ENCODE data around the gene MAP6D1. TPM values are rescaled to one million over a fixed set of nuclear protein-coding genes. Genes with fewer than 3 reads are reported as not detected.

Gene MAP6D1
- polyA plus RNA-seq (ENCODE audit: insufficient read depth in 1 of 5, insufficient read length in 5 of 5, low replicate concordance in 1 of 5): 1 to 10 TPM in 2 of 5 donors, under 1 TPM in 3; 0.47 to 4.1 (median 0.90) TPM
- long read RNA-seq, donor 1, partial matches to known transcripts: 0 of 1 reads
- long read RNA-seq, donor 1, other reads (novel, unspliced or antisense): 0 of 1 reads
- long read RNA-seq, donor 2: 0 reads
- long read RNA-seq, donor 3: 0 reads
- long read RNA-seq, donor 4: 0 reads
- long read RNA-seq, donor 5: 0 reads
- long read RNA-seq, donor 6, partial matches to known transcripts: 0 of 2 reads
- long read RNA-seq, donor 6, other reads (novel, unspliced or antisense): 0 of 2 reads
- long read RNA-seq, donor 7: 0 reads
- long read RNA-seq, donor 8: 0 reads

DNA sequence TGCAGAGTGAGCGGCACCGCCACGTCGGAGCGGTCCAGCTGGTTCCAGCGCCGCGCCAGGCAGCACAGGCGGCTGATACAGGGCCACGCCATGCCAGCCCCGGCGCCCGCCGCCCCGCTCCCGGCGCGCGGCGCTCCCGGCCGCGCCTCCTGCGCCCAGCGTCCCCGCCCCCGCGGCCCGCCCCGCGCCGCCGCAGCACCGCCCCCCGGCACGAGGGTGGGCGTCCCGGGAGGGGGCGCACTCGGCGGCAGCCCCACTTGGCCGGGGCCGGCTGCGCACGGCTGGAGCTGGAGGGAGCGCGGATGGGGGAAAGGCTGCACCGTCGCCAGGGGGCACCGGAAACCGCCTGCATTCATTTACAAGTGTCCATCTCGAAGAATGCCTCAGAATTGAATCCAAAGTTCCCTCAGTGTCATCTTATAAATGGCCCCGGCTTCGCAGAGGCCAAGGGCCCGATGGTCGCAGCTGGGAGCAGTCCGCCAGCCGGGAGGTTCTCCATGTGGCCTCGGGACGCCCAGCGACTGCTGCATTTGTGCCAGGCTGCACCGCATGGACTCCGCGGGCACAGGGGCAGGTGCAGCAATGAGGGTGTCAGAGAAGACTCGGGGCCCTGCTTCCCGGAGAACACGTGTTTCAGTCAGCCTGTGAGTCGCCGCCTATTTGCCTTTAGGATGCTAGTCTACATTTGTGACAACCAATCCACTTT is at the start of gene MAP6D1:
TSS of gene MAP6D1 (minus strand) at position 122 of the 706 bp plus-strand sequence. CDS start at position 92, 30 bp downstream.
- peak; percentile 25 to 34 for DNase-seq

- no peak for DNase-seq
These were observed 48.5 kb upstream of the MAP6D1 start for GRCh38 chr3:183873914-183874313.

GRCh38 chr3:183871541-183871940 is 46.2 kb upstream of the MAP6D1 start:
- DNase-seq: no peak

GRCh38 chr3:183870563-183870962 is 45.2 kb upstream of the MAP6D1 start:
- no peak for DNase-seq

DNA sequence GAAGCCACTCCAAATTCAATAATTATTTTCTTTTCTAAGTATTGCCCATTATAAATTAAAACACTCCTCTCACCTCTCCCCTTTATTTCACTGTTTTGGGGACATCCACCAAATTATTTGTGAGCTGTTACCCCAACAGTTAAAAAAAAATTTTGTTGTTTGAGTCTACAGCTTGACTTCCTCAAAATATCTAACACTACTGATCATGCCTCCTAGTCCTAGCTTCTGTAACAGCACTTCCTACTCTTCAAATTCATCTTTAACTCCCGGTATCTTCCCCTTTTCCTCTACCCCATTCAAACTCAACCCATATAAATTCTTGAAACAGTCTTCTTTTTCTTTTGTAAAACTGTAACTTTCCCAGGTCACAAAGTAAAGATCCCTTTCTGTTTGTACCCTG is 43.4 kb upstream of the MAP6D1 start:
- DNase-seq: no peak

DNA sequence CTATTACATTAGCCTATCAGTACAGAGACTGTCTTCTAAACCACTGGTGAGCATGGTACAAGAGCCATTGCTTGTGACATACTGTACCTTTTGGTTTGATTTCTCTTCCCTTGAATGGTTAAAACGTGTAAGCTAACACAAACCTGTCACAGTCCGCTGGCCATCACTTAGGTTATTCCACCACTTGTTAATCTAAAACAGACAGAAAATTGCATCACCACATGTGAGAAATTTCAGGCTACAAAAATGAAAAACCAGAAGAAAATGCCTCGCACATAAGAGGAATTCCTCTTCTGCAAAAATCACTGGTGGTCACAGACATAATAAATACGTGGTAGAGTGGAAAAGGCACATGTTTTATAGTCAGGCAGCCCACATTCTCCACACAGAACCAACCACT is 37.2 kb upstream of the MAP6D1 start:
- DNase-seq: no peak

GRCh38 chr3:183857863-183858262 is 32.5 kb upstream of the MAP6D1 start:
- DNase-seq: no peak

DNA sequence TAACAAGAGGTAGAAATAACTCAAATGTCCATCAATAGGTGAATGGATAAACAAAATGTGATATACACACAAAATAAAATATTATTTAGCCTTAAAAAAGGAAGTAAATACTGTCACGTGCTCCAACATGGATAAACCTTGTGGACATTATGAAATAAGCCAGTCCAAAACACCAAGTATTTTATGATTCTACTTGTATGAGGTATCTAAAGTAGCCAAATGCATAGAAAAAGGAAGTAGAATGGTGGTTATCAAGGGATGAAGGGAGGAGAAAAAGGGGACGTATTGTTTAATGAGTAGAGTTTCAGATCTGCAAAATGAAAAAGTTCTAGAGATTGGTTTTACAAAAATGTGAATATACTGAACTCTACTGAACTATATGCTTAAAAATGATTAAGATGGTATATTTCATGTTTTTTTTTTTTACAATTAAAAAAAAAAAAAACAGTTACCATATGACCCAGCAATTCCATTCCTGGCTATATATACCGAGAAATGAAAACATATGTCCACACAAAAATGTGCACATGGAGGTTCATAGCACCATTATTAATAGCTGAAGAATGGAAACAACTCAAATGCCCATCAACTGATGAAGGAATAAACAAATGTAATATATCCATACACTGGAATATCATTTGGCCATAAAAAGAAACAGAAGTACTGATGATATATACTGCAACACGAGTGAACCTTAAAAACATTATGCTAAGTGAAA is 29.1 kb upstream of the MAP6D1 start:
- DNase-seq: no peak

DNA sequence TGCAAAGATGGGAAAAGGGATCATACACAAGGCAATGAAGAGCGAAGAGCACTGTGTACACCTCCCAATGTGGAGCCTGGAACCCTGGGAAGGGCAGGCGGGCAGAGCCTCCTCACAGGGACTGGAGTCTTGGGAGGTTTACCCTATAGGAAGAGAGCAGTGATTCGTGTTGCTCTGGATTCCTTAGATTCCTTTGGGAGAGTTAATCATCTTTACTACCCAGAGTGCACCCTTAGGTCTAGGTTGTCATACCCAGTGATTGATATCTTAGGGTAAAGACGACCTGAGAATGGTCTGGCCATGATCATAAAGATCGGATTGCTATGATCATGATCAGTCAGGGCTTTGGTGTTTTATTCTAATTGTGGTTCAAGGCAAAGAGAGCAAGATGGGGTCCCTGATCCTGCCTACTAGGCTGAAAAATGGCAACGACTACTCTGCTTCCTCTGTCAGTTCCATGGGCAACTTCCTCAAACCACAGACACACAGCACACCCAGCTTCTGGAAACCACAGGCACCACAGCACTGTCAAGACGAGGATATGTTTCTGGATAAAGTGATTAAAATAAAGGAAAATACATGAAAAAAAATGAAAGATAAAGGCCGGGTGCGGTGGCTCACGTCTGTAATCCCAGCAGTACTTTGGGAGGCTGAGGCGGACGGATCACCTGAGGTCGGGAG is 20.4 kb upstream of the MAP6D1 start:
- DNase-seq: no peak

DNA sequence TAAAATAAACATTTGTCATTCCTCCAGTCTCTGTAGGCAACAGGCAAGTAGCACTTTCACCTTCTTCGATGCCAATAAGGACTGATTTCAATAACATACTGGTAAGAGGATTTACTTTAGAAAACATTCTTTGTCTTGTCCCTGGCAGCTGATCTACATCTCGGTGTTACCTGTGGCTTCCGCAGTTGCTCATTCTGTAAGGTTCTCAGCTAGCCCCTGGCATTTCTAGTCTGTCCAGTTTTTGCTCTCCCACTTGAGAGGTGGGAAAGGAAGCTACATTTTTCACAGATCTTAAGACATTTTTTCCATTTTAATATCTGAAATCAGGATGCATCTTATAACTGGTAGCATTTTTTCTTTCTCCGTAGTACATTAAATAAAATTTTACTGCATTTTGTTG is 19.7 kb upstream of the MAP6D1 start:
- DNase-seq: no peak

DNA sequence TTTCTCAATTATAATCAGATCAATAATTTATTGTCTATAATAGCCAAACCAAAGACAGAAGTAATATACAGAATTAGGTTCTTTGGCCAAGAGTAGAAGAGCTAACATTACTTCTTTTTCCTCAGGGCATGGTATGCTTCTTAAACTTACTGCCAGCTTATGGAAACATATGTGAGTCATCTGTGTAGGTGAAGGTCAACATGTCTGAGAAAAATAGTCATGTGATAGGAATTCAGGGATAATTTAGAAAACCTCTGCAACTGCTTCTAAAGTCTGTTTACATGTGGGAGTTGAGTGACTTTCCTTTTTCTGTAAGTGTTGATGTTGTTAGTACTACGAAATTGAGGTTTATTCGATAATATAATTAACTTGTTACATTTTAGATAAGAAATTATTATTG is 19.2 kb upstream of the MAP6D1 start:
- no peak for DNase-seq

- no peak for DNase-seq
These were observed 14.4 kb upstream of the MAP6D1 start for GRCh38 chr3:183839751-183840150.

GRCh38 chr3:183837894-183838293 is 12.5 kb upstream of the MAP6D1 start:
- no peak for DNase-seq

DNA sequence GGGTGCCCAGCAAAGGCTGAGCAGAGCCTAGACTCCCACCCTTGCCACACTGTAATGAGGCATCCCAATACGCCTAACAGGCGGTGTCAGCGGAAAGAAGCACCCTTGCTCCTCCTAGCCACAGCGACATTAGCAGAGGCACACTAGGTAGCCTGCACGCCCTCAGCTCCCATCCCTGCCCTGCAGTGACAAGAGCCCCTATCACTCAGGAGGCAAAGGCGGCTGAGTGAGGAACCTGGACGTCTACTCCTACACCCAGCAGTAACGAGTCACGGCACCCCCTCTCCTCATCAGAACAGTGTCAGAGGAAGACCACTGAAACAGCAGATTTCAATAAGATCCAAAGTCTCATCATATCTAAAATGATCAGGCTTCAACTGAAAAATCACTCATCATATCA is 12.0 kb upstream of the MAP6D1 start:
- no peak for DNase-seq

- no peak for DNase-seq
These were observed 8.1 kb upstream of the MAP6D1 start for GRCh38 chr3:183833516-183833915.

DNA sequence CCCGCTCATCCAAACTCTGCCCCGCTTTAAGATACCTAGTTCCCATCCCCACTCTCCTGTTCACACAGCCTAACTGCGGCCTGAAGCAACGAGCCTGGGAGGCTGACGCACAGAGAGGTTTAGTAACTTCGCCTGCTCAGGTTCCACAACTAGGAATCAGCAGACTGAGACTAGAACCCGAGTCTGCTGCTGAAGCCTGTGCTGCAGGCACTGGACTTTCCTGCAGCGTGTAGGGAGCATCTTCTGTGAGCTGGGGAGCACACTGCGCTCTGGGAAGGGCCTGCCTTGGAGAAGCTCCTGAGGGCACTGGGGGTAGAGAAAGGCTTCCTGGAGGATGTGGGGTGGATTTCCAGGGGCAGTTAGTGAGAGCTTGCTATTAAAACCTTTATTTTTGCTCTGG is 4.8 kb upstream of the MAP6D1 start:
- no peak for DNase-seq

DNA sequence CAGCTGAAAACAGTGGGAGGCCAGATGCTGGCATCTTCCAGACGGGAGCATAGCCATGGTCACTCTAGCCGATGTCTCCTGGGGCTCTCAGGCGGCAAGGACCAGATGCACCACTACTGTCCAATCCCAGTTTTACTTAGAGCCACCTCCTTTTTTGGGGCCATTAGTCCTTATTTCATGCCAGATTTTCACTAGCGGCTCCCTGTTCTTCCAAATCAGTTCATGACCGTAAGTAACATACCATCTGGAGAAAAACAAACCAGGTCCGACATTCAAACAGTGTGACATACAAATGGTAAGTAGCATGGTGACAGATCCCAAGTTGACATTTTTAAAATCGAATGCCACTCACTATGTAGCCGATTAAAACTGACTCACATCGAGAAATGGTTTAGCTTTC is 4.1 kb upstream of the MAP6D1 start:
- DNase-seq: no peak

- DNase-seq: no peak
These were observed 3.1 kb upstream of the MAP6D1 start for GRCh38 chr3:183828538-183828870.

DNA sequence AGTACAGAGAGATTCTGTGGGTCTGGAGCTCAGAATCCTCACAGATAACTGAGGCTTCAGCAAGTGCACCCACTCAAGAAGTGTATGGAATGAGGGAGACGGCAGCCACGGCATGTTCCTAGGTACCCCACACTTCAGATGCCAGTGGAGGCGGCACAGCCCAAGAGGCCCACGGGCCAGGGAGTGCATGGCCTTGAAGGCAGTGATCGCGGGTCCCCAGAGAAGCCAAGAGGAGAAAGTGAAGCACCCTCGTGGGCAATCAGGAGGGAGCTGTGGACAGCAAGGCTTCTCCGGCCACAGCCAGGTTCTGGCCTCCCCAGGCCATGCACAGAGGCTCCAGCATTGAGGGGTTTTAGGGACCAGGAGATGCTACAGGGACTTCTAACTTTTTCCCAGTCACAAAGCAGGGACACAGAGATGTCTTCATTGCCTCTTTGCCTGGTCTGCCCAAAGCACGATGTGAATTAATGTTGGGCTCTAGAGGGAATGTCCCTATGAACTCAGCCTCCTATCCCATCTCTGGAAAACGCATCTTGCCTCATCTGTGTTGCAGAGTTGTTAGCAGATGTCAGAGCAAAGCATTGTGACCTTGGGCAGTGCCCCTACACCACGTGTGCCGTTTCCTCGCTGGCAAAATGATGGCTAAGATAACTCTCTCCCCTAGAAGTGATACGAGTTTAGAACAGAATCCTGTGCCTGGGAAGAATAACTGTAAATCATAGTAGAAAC is 2.6 kb upstream of the MAP6D1 start:
- DNase-seq: no peak

DNA sequence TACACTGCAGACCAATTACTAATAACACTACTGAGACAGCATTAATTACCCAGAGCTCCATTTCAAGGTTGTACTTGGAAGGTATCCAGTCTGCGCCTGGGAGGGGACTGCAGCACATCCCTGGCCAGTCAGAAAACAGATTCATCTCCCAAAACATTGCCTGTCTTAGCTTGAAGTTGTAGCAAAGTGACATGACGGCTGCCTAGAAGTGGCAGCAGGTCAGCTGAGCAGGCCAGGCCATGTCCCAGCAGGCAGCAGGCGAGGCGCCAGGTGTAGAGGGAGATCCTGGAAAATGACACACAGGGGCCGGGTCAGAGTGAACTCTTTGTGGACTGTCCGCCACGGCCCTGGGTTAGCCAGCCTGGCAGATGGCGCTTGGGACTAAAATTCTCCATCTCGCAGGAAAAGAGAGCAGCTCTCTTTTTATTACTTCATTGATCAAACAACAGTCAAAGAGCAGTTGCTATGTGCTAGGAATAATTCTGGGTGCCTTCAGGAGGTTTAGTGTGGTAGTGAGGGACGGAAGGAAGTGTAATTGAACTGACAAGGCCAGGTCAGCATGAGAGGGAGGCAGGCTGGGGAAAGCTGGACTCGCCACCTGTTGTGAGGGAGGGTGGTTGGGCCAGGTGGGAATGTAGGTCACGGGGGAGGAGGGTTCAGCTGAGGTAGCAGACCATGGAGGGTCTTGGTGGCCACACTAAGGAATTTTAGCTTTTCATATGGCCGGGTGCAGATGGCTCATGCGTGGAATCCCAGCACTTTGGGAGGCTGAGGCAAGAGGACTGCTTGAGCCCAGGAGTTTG is 1.3 kb upstream of the MAP6D1 start:
- no peak for DNase-seq

All from right lung (tissue), 10 donors.